ENCODE data around the gene LGALS9B.
"Not testable (repeated sequence)": the region's sequence is repeated elsewhere in the genome, so short reads cannot be mapped to it uniquely, and the experiment has no call there.

The LGALS9B gene

DNA sequence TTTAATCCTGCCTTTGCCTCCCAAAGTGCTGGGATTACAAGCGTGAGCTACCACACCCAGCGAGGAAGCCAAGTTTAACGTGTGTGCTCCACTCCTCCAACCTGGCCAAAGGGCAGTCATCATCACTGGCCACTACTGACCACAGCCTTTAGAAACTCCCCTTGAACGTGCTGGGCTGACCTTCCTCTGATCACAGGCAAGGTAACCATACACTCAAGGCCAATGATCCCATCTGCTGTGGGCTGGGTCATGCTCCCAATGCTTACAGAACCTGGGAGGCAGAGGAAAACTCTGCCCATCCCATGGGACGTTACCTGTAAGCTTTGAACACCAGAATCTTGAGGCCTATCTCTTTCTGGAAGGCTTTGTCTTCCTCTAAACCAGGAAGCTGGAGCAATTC, 51.9 kb downstream of the LGALS9B start:
- not testable (repeated sequence) for DNase-seq (ENCODE audit: low spot score)

GRCh38 chr17:20401306-20402022, 65.9 kb downstream of the LGALS9B start:
- not testable (repeated sequence) for DNase-seq (ENCODE audit: low spot score)

- DNase-seq (ENCODE audit: low spot score): not testable (repeated sequence)
Observed at GRCh38 chr17:20400559-20401305, 66.6 kb downstream of the LGALS9B start.

Data from NAMALWA (cell line).